RKO (cell line): ENCODE data around the gene ULK4.
"Not testable (repeated sequence)": the region's sequence is repeated elsewhere in the genome, so short reads cannot be mapped to it uniquely, and the experiment has no call there.

Experiments used
- DNase-seq: peaks from one replicate; pipeline ENCODE4 v3.0.0-alpha.2; 2016; ENCODE audit warnings: low spot score

The ULK4 gene

GRCh38 chr3:41502023-41502422 lies 459.9 kb downstream of the ULK4 start:
- no peak for DNase-seq

- DNase-seq: no peak
These were observed 463.1 kb downstream of the ULK4 start for GRCh38 chr3:41498847-41499246.

GRCh38 chr3:41490360-41490759 lies 471.5 kb downstream of the ULK4 start:
- DNase-seq: no peak

- no peak for DNase-seq
These were observed 472.7 kb downstream of the ULK4 start for GRCh38 chr3:41489231-41489630.

- no peak for DNase-seq
These were observed 473.4 kb downstream of the ULK4 start for GRCh38 chr3:41488501-41488900.

- no peak for DNase-seq
These were observed 476.4 kb downstream of the ULK4 start for GRCh38 chr3:41485484-41485883.

GRCh38 chr3:41482134-41482533 lies 479.8 kb downstream of the ULK4 start:
- no peak for DNase-seq

GRCh38 chr3:41478278-41478677 lies 483.6 kb downstream of the ULK4 start:
- DNase-seq: no peak

- DNase-seq: no peak
These were observed 484.4 kb downstream of the ULK4 start for GRCh38 chr3:41477399-41478014.

GRCh38 chr3:41469083-41469482 lies 492.8 kb downstream of the ULK4 start:
- DNase-seq: no peak

GRCh38 chr3:41467481-41467880 lies 494.4 kb downstream of the ULK4 start:
- no peak for DNase-seq

GRCh38 chr3:41464858-41465257 lies 497.0 kb downstream of the ULK4 start:
- DNase-seq: no peak

- peak; percentile 18 for DNase-seq
These were observed 497.5 kb downstream of the ULK4 start for GRCh38 chr3:41464401-41464800.

GRCh38 chr3:41462103-41462691 lies 499.7 kb downstream of the ULK4 start:
- DNase-seq: no peak

GRCh38 chr3:41460736-41461135 lies 501.2 kb downstream of the ULK4 start:
- no peak for DNase-seq

- no peak for DNase-seq
These were observed 504.7 kb downstream of the ULK4 start for GRCh38 chr3:41457176-41457575.

- DNase-seq: no peak
These were observed 505.7 kb downstream of the ULK4 start for GRCh38 chr3:41456162-41456561.

- not testable (repeated sequence) for DNase-seq
These were observed 508.3 kb downstream of the ULK4 start for GRCh38 chr3:41453618-41454017.

- DNase-seq: peak; percentile 17
These were observed 511.3 kb downstream of the ULK4 start for GRCh38 chr3:41450416-41451231.

GRCh38 chr3:41448396-41448795 lies 513.5 kb downstream of the ULK4 start:
- no peak for DNase-seq

GRCh38 chr3:41447701-41448100 lies 514.2 kb downstream of the ULK4 start:
- DNase-seq: no peak

GRCh38 chr3:41446316-41446715 lies 515.6 kb downstream of the ULK4 start:
- not testable (repeated sequence) for DNase-seq

- DNase-seq: no peak
These were observed 520.3 kb downstream of the ULK4 start for GRCh38 chr3:41441568-41441967.
